Activated CD4-positive, alpha-beta T cell treated with anti-CD3 and anti-CD28 coated beads, Interleukin-2, amount 50 U/mL, for 16 hours (primary cell): ENCODE measurements around the gene GSG1L.

ENCODE experiments used
- DNase-seq: peaks from one replicate; pipeline ENCODE4 v3.0.0-alpha.2; 2020

Gene GSG1L

DNA sequence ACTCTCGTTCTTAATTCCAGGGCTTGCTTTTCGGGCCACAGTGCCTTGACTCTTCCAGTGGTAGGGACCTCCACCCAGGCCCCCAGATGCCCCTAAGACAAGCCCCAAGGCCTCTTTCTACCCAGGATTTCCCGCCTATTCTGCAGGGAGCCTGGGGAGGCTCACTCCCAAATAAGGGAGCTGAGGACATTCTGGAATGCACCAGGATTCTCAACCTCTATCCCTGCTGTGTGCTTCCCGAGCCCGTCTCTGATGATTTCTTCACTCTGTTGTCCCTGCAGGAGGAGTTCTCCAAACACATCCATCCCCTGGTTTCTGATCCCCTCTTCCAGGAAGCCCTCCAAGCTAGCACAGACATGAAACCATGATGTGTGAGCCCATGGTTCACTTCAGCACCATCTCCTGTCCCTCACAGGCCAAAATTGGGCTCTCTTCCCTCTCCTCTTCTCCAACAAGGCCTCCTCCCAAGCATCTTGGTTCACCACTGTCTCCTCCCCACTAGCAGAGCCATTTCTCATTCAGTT is 257.6 kb downstream of the GSG1L start:
- DNase-seq: no peak

DNA sequence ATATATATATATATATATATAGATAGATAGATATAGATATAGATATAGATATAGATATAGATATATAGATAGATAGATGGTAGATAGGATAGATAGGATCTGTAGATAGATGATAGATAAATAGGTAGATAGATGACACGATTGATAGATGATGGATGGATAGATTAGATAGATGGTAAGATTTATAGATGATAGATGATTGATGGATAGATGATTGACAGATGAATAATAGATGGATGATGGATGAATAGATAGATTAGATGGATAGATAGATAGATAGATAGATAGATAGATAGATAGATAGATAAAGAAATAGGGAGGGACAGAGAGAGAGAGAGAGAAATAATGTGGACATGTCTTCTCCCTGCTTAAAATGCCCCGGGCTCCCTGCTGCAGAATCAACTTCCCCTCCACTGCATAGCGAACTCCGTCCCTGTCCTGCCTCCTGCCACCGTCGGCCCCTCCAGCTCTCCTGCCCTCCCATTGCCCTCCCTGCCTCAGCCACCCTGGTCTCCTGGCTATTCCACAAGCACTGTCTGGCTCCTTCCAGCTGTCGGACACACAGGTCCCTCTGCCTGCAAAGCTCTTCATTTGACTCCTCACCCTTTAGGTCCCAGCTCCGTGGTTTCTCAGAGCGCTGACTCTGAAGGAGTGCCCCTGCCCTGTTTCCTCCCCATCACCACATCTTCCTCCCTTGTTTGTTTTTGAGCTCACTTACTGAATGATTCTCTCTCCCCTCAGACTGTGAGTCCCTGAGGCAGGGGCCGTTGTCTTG is 259.6 kb downstream of the GSG1L start:
- no peak for DNase-seq

GRCh38 chr16:27802664-27803439 is 260.7 kb downstream of the GSG1L start:
- no peak for DNase-seq

DNA sequence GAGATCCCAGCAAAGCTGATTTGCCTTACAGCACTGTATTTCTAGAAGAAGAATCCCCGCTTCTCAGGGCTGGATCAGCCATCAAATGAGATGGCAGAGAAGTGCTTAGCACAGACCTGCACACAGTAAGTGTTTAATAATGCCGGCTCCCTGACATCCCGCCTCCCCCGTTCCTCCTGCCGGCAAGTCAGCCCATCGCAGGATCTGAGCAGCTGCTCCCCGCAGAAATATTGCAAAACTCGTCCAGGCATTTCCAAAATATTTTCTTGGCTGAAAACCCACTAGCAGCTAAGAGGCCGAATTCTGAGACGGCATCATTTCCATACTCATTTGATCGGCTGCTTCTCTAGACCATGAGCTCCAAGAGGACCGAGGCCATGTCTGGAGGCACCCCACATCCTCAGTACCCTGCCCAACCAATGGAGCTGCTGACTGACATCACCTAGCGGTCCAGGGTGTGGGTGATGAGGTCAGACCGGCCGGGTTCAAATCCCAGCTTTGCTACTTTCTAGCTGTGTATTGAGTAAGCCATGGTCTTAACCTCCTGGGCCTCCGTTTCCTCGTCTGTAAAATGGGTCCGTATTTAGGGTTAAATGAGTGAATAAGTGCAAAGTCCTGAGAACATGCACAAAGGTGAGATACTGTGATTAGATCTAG is 262.1 kb downstream of the GSG1L start:
- no peak for DNase-seq

DNA sequence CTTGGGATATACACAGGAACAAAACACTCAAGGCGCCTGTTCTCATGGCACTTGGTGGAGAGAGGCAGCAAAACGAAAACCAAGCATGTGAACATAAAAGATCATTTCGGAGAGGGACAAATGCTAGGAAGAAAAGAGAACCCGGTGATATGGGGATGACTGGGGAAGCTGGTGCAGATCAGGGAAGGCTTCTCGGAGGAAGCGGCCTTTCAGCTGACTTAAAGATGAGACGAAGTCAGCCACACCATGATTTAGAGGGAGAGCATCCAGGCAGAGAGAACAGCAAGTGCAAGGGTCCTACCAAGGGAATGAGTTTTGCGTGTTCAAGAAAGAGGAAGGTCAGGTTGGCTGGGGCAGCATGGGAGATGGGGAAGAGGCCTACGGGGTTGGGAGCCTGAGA is 262.7 kb downstream of the GSG1L start:
- no peak for DNase-seq

DNA sequence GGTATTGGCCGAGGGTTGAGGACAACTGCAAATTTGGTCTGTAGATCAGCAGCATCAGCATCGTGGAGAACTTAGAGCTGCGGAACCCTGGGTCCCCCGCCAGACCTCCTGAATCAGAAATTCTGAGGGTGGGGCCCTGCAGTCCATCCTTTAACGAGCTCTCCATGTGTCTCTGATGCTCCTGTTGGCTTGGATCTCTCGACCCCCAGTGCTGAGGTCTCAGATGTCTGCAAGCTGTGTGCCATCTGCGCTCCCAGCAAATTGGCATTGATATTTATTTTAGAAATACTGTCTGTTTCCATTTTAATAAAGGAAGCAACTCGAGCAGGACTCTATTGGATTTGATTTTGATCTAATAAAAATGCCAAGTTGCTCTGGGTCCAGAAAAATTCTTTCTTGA is 263.6 kb downstream of the GSG1L start:
- no peak for DNase-seq

DNA sequence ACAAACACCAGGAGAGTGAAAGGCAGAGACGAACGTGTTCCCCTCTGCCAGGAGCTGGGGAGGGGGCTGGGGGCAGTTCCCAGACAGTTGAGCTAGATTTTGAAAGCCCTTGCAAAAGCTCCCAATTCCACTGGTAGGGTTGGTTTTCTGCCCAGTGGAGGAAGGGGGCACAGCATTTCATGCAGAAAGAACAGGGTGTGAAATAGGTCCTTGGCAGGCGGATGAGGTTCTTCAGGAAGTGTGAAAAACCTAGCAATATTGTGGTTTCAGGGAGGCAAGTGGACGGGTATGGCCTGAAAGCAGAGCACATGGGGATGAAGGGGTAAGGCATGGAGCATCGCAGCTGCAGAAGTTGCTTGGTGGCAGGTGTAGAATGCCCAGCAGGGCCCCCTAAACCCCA is 265.3 kb downstream of the GSG1L start:
- no peak for DNase-seq

DNA sequence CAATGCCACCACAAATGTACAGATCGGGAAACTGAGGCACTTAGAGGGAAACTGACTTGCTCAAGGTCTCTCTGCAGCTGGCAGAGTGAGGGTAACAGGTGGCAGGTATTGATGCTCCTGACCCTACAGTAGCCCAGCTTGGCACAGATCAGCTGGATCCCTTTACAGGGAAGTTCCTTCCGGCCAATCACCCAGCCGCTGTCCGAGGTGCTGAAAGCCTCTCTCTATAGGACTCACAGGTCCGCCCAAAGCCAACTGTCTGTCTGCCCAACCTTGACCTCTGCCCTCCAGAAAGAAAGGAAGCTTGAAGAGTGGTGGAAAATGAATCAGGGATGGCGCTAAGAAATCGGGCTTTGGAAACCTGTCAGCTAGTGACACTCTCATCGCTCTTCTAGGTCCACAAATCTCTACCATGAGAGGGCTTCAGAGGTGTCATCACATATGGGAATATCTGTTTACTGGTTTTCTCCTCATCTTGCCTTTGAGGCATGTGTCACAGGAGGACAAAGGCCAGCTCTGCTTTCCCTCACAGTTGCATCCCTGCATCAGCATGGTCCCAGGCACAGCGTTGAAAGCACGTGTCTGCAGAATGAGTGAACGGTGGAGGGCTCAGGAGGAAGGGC is 267.4 kb downstream of the GSG1L start:
- peak; percentile 5 for DNase-seq

DNA sequence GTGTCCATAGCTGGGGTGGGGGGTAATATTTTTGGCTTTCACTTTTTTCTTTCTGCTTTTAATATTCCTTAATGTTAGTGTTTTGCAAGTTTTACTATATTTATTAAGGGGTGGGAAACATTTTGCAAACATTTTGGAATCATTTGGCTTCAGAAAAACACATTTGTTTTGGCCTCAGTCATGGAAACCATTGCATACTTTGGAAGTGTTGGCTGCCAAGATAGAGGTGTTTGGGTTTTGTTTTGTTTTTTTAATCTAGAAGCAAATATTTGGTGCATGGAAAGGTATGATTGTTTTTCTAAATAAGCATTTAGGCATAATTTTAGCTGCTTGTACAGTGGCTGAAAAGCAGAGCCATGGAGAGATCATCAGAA is 270.3 kb downstream of the GSG1L start:
- DNase-seq: no peak

- no peak for DNase-seq
These were observed 270.8 kb downstream of the GSG1L start for GRCh38 chr16:27792486-27793248.

GRCh38 chr16:27791404-27791719 is 272.2 kb downstream of the GSG1L start:
- no peak for DNase-seq

- DNase-seq: no peak
These were observed 272.7 kb downstream of the GSG1L start for GRCh38 chr16:27790546-27791403.

- no peak for DNase-seq
These were observed 273.8 kb downstream of the GSG1L start for GRCh38 chr16:27789595-27790241.

- DNase-seq: no peak
These were observed 274.4 kb downstream of the GSG1L start for GRCh38 chr16:27789150-27789549.

DNA sequence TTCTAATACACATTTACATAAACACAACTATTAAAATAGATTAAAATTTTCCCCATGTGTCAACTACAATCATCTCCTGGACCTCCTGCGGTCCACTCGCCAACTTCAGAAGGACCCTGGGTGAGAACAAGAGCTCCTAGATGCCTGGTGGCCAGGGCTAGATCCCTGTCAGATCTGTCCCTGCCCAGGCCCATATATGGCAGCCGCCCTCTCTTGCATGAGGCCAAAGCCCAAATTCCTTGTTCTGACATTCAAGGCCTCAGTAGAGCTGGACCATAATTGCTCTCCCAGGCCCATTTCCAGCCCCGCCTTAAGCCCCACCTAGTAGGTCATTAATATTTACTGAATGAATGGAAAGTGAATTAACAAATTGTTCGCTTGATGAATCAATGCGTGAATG is 275.8 kb downstream of the GSG1L start:
- DNase-seq: no peak

DNA sequence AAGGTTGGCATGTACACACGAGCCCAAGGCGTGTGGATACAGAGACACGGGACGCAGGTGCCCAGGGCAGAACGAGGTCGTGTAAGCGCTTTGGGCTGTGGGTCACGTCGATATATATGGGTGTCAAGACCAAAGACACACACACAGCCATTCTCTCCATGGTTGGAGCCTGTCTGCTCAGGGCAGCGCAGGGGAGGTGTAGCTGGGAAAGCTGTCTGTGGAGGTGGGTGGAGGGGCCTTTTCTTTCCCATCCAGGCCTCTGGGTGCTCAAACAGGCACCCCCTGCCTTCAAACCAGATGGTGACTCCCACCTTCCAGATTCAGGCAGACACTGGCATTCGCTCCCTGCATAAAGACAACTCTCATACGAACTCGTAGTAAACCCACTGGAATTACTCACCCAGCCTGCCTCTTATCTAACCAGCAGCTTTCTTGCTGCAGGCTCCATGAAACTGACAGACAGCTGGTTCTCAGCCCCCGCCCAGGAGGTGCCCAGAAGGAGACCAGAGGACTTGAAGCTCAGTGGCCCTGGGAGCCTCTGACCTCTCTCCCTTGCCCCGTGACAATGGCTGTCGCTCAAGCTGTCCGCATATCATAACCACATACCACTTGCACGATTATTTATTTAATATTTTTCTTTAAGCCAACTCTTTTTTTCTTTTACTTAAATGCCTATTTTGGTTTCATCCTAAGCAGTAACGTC is 276.4 kb downstream of the GSG1L start:
- no peak for DNase-seq

- no peak for DNase-seq
These were observed 277.1 kb downstream of the GSG1L start for GRCh38 chr16:27786221-27786922.

DNA sequence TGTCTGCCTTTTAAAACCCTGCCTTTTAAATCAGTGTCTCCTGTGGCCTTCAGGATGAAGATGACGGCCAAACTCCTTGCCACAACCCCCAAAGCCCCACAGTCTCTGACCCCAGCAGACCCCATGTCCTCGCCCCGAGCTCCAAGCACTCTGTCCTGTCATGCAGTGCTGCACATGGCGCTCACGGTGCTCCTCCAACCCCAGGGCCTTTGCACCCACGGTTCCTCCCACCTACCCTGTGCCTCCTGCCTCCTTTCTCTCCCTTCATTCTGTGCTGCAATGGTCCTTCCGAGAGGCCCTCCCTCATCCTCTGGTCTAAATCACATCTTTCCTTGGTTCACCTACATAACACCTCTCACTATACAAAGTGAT is 278.2 kb downstream of the GSG1L start:
- no peak for DNase-seq

DNA sequence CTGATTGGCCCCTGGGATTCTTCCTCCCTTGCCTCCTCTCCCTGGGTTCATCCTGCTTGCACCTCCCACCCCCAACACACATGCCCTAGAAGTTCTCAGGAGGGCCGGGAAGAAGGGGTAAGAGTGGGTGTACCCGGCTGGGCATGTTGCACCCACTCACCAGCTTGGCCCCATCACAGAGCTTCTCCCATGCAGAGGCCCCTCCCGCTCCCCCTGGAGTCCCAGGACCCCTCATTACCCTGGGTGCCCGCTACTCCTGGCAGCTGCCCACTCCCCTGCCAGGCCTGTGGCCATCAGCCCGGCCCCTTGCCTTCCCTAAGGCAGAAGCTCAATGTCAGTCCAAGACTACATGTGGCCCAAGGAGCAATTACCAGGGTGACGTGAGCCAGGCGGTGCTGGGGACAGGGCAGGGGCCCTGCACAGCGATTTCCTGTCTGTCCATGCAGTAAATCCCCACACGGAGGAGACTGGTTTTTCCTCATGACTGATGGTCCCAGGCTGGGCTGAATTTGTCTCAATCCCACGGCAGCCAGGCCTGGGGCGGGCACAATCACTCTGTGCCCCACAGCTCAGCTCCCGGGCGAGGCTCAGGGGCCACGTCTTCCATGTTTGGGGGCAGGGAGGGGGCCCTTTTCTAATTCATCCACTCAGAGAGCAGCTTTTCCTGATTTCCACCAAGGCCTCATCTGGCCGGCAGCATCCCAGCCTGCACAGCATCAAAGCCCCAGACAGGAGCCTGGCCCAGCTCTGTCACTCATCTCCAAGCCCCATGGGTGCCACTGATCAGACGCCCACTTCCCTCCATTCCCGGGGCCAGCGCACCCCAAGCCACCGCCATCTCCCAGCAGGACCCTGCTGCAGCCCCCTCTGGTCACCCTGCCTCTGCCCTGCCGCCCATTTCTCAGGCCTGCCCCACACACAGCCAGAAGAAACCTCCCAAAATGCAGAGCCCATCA is 278.9 kb downstream of the GSG1L start:
- no peak for DNase-seq
